Measurements from ENCODE around the gene RINT1.
"Not testable (repeated sequence)": the region's sequence is repeated elsewhere in the genome, so short reads cannot be mapped to it uniquely, and the experiment has no call there.

RINT1 gene

DNA sequence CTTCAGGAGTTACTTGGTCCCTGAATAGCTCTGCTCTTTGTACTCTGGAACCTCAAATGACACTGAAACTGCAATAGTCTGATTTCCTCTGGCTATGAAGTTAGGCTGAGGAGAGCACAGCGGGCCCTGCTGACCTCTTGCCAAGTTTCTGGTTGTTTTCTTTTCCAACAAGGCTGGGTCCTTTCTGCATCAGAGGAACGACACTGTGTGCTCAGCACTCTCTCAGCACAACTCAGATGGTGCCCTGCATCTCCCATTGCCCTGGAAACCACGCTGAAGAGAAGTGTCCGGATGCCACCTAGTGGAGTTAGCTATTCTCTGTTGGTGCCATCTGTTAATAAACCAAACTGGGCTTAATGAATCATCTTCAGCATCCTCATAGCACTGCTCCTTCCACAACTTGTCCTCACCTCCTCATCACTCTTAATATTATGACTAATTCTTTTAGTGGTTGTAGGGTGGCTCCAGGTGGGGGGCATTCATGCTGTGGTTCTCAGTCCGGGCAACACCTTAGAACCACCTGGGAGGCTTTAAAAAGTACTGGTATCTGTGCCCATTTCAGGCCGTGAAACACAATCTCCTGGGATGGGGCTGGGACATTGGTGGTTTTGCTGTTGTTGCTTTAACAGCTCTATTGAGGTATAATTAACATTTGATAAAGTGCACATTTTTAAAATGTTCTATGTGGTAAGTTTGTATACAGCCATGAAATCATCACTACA is 57.5 kb downstream of the RINT1 start:
- DNase-seq: peak; percentile 48 to 92 (median 80)
- intact Hi-C loops (cut with DNase I): no loop called here

DNA sequence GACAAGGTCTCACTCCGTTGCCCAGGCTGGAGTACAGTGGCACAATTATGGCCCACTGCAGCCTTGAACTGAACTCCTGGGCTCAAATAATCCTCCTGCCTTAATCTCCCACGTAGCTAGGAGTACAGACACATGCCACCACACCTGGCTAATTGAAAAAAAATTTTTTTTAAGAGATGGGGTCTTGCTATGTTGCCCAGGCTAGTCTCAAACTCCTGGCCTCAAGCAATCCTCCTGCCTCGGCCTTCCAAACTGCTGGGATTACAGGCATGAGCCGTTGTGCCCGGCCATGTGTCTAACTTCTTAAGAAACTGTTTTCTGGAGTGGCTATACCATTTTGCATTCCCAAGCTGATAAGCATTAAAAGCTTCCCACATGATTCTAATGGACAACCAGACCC is 58.8 kb downstream of the RINT1 start:
- DNase-seq: no peak
- intact Hi-C loops (cut with DNase I): no loop called here

DNA sequence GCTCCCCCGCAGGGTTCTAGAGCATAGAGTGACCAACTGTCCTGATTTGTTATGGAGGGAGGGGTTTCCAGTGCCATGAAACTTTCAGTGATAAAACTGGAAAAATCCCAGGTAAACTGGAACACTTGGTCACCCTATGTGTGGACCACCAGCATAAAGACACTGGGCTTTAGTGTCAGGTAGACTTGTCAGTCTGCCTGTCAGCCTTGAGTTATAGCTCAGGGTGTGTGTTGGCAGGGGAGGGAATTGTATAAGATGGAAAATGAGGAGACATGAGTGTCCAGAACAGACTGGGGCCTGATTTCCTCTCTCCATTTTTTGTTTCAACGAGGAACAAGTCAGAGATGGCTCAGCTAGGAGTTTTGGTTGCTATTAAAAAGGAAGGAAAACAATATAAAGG is 59.5 kb downstream of the RINT1 start:
- DNase-seq: no peak
- intact Hi-C loops (cut with DNase I): no loop called here

DNA sequence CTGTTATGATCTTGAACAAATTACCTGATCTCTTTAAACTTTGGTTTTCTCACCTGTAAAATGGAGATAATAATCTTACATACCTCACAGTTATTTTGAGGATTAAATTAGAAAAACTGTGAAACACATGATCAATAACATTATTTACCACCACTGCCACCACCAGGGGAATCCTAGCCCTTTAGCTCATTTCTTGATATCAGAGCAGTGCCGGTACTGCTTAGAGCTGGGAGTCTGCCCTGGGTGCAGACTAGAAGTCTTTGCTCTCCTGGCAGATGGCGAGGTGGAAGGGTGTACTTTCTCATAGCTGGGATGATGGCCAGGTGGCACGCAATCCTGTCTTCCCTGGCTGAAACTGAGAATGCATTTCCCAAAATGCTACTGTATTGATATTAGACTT is 62.0 kb downstream of the RINT1 start:
- DNase-seq: no peak
- intact Hi-C loops (cut with DNase I): no loop called here

GRCh38 chr7:105596866-105597265 is 64.9 kb downstream of the RINT1 start:
- no peak for DNase-seq
- intact Hi-C loops (cut with DNase I): no loop called here

- DNase-seq; intact Hi-C loops (cut with DNase I): not testable (repeated sequence)
Measured at GRCh38 chr7:105599080-105599479, 67.1 kb downstream of the RINT1 start.

DNA sequence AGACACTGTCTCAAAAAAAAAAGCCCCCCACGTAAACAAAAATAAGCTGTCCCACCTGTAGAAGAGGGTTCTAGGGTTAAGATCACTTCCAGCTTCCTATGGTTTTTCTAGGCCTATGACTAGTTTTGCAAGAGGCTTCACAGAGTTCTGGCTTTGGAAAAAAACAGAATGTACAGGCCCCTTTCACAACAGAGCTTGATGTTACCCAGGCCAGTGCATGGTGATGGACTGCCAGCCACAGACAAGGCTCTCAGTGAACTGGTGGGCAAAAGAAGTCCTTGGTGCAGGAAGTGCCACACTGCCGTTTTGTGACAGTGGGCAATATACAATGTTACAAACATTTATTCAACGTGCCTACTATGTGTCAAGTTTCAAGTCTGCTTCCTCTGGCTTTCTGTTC is 67.5 kb downstream of the RINT1 start:
- DNase-seq: no peak
- intact Hi-C loops (cut with DNase I): no loop called here

DNA sequence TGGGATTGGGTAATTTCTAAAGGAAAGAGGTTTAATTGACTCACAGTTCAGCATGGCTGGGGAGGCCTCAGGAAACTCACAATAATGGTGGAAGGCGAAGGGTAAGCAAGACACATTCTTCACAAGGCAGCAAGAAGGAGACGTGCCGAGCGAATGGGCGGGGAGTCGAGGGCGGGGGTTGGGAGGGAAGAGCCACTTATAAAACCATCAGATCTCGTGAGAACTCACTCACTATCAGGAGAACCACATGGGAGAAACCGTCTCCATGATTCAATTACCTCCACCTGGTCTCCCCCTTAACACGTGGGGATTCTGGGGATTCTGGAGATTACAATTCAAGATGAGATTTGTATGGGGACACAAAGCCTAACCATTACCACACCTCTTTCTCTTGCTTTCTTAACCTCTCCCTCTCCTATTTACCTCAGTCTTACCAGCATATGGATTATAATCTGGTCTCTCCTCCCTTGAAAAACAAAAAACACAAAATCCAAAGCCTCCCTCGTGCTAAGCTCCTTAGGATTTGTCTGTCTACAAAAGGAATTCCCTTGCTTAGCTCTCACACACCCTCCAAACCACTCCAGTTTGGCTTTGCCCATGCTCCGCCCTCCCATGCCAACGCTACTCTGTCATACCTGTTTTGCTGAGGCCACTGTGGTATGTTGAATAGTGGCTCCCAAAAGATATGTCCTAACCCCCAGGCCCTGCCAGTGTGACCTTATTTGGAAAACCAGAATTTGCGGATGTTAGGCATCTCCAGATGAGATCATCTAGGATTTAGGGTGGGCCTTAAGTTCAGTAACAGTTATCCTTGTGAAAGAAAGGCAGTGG is 68.9 kb downstream of the RINT1 start:
- no peak for DNase-seq
- intact Hi-C loops (cut with DNase I): no loop called here

DNA sequence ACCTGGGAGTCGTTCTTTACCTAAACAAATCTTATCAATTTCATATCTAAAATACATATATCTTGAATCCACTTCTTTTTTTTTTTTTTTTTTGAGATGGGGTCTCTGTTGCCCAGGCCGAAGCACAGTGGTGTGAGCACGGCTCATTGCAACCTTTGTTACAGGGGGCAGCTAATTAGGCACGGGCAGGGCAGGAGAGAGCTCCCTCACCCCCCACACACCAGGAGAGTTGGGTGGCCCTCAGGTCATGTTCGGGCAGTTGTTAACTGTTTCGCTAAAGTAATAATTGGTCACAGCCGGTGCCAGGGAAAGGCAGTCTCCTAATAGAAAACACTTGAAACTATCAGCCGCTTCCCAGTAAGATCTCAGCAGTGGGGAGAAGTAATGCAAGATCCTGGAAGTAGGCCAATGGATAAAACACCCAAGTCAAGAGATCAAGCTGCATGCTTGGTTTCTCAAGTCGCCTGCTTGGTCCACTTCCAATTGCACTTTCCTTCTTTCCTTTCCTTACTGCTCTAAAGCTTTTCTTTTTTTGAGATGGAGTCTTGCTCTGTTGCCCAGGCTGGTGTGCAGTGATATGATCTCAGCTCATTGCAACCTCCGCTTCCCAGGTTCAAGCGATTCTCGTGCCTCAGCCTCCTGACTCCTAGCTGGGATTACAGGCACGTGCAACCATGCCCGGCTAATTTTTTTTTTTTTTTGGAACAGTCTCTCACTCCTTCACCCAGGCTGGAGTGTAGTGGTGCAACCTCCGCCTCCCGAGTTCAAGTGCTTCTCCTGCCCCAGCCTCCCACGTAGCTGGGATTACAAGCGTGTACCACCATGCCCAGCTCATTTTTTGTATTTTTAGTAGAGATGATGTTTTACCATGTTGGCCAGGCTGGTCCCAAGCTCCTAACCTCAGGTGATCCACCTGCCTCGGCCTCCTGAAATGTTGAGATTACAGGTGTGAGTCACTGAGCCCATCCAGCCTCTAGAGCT is 70.6 kb downstream of the RINT1 start:
- intact Hi-C loops (cut with DNase I): no loop called here
- no peak for DNase-seq

GRCh38 chr7:105610165-105610930 is 78.3 kb downstream of the RINT1 start:
- intact Hi-C loops (cut with DNase I): no loop called here
- peak in 6 of 42 donors; percentile 9 to 46 (median 34) for DNase-seq

DNA sequence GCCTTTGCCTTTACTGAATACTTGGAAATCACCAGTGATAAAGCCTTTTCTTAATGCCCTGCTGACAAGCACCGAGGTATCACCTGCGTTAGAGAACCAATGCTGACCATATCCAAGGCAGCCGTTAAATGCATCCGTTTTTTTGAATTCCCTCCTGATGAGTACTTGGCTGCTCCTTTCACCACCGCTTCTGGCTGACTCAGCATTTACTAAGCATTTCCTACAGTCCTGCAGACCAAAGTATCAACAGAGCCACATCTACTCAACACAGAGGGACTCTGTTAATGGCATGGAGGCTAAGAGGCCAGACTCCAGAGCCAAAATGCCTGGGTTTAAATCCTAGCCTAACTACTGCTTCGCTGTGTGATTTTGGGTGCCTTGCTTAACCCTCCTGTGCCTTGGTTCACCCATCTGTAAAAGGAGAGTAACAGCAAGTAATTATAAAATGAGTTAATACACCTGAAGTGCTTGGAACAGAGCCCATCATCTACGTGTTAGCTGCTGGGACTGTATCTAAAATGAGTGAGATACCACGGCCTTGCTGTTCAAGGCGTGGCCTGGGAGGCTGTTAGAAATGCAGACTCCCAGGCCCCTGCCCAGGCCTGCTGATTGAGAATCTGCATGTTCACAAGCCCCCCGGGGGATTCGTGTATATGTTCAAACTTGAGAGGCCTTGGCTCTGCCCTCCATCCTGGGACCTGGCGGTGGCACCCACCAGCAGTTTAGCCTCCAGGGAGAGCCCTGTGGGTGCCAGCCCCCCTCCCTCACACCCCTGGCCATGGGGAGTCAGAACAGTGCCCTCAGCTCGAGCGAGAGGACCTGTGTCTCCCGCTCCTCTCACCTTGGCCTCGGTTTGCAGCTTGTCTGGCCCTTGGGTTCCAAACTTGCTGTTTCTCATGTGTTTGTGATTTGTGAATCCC is 80.1 kb downstream of the RINT1 start:
- no peak for DNase-seq
- intact Hi-C loops (cut with DNase I): no loop called here

DNA sequence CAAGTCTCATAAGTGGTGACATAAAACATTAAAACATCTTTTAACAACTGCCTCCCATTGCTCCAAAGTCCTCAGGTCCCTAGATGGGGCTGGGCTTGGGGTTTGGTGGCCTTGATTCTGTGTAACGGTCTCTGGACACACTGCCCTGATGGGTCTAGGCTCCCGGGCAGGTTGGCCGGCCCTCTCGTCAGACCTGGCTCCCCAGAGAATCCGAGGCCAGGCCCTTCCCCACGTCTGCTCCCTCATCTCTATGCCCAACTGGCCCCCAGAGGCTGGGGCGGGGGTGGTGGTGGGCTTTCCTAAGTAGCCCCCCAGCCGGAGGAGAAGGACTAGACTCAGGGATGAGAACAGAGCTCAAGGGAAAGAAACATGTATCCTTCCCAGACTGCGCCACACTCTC is 80.8 kb downstream of the RINT1 start:
- no peak for DNase-seq

DNA sequence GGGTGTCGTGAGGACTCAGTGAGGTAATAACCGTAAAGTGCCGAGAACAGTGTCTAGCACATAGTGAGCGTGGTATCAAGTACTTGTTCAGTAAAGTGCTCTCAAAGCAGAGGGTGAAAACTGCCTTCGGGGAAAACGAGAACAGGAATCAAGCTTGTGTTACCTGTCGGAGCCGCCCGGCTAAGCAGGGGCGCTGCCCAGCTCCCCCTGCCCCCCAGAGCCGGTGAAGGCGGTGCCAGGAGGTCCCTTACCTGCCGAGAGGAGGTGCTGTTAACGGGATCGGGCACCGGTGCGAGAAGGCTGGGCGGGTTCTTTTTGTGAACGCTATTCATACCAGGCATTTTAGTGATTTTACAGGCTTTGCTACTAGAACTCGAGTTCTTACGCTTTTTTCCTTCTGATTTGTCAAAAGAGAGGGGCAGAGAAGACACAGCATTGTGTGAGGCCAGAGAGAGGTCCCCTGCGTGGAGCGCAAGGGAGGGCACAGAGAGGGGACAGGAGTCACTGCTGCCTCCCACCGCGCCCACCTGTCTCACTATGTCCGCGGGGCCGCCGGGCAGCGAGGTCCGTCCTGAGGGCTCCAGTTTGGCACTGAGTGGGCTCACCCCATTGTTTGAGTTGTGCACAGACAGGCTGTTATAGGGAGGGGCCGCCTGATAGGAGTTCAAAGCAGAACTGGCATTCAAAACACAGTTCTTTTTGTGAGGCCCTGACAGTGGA is 81.8 kb downstream of the RINT1 start:
- intact Hi-C loops (cut with DNase I): no loop called here
- no peak for DNase-seq

More for the DNA sequence above, 80.8 kb downstream of the RINT1 start:
- intact Hi-C loops (cut with DNase I): no loop called here

DNA sequence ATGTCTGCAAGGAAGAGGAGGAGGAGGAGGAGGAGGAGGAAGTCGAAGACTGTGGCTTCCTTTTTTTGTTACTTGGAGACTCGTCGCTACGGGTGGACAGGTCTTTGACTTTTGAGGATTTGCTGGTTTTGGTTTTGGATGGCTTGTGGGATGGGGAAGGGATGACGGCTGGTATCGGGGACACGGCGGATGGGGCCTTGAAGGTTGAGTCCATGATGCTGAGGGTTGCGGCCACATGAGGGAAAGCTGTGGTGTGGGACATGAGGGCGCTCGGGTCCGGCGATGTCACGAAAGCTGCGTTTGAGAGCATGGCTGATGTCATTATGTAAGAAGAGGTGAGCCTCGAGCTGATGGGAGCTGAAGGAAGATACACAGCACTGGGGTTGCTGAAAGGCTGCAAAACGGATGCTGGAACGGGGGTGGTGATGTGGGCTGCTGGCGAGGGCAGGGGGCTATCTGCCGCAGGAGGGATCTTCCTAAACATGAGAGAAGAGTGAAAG is 82.4 kb downstream of the RINT1 start:
- intact Hi-C loops (cut with DNase I): no loop called here
- DNase-seq: no peak

All from head of caudate nucleus (tissue), 42 donors.